SU-DHL-6 (cell line): ENCODE measurements around the gene ATL2.

Source experiments
- H2AFZ ChIP-seq: fragments of 200-600 bp; sonication (generic); 2 replicates; pipeline ENCODE4 v1.6.1; 2014; ENCODE audit warnings: low read depth, mild to moderate bottlenecking, moderate library complexity, mixed read lengths, antibody characterized with exemption, low read length; ENCODE audit not compliant: severe bottlenecking
- H3F3A ChIP-seq: fragments of 200-600 bp; shearing (Covaris generic); 2 replicates; pipeline ENCODE4 v1.6.0; 2016; ENCODE audit warnings: antibody characterized with exemption, mild to moderate bottlenecking; ENCODE audit not compliant: insufficient read depth
- H3K27ac ChIP-seq: fragments of 200-600 bp; sonication (generic); 2 replicates; pipeline ENCODE4 v1.5.1; 2016; ENCODE audit warnings: low read depth, mild to moderate bottlenecking, low read length, moderate library complexity, mixed read lengths
- H3K27me3 ChIP-seq: fragments of 200-600 bp; sonication (generic), shearing (Covaris generic); 2 replicates; pipeline ENCODE4 v1.6.0; 2014; ENCODE audit warnings: mild to moderate bottlenecking, low read length
- H3K36me3 ChIP-seq: fragments of 200-600 bp; sonication (generic); 2 replicates; pipeline ENCODE4 v1.6.1; 2014; ENCODE audit warnings: mild to moderate bottlenecking, low read length, mixed read lengths
- H3K4me2 ChIP-seq: fragments of 300-600, 200-600 bp; shearing (Covaris generic), sonication (generic); 2 replicates; pipeline ENCODE4 v1.6.0; 2014; ENCODE audit warnings: low read length, low read depth, mild to moderate bottlenecking; ENCODE audit not compliant: poor library complexity, severe bottlenecking
- H3K4me3 ChIP-seq: fragments of 200-600 bp; sonication (generic); 2 replicates; pipeline ENCODE4 v1.5.1; 2014; ENCODE audit warnings: antibody characterized with exemption, low read length, mild to moderate bottlenecking, mixed read lengths; ENCODE audit not compliant: insufficient read depth, poor library complexity, severe bottlenecking
- H3K79me2 ChIP-seq: fragments of 200-600 bp; sonication (generic); 2 replicates; pipeline ENCODE4 v1.6.1; 2014; ENCODE audit warnings: mild to moderate bottlenecking, low read length, moderate library complexity; ENCODE audit not compliant: insufficient read depth
- H3K9ac ChIP-seq: fragments of 200-600 bp; sonication (generic); 2 replicates; pipeline ENCODE4 v1.7.0; 2014; ENCODE audit warnings: mild to moderate bottlenecking, low read length
- H3K9me2 ChIP-seq: fragments of 200-600 bp; sonication (generic); replicated peaks from 2 replicates; pipeline ENCODE4 v1.6.1; 2014; ENCODE audit warnings: low read length; ENCODE audit not compliant: insufficient read depth
- H3K9me3 ChIP-seq: fragments of 200-600 bp; sonication (generic); 2 replicates; pipeline ENCODE4 v1.6.1; 2014; ENCODE audit warnings: low read length, mixed read lengths; ENCODE audit not compliant: insufficient read depth
- H4K20me1 ChIP-seq: fragments of 200-600 bp; sonication (generic); 2 replicates; pipeline ENCODE4 v1.6.1; 2014; ENCODE audit warnings: low read depth, mild to moderate bottlenecking, antibody characterized with exemption, low read length, moderate library complexity, mixed read lengths
- CTCF ChIP-seq: fragments of 200-600 bp; sonication (generic); IDR thresholded peaks from one replicate; pipeline ENCODE4 v1.5.1; 2017; ENCODE audit warnings: antibody characterized with exemption, mild to moderate bottlenecking, low read length, moderate library complexity; ENCODE audit not compliant: insufficient read depth, poor library complexity, severe bottlenecking
- EZH2phosphoT487 ChIP-seq: fragments of 200-600 bp; sonication (generic), shearing (Covaris generic); conservative IDR thresholded peaks from 2 replicates; pipeline ENCODE4 v1.6.1; 2018; ENCODE audit warnings: mild to moderate bottlenecking, antibody characterized with exemption, low read length, moderate library complexity, mixed read lengths

ATL2 gene

GRCh38 chr2:38370664-38371063 lies 6.4 kb downstream of the ATL2 start:
- Histone ChIP-seq H3K79me2 (peaks cover 99% of the 10 kb centered on the region), H3F3A (peaks cover 7% of the 10 kb centered on the region; the same call in 1 of the 2 replicates), H3K9ac (no peak overlapping the region), H3K27ac (no peak overlapping the region), H3K4me3 (no peak overlapping the region), H3K4me2 (no peak overlapping the region), H3K27me3 (no peaks in the 10 kb centered on the region), H3K9me2 (no peaks in the 10 kb centered on the region), H2AFZ (no peak overlapping the region), H3K36me3 (peaks cover 5% of the 10 kb centered on the region; the same call in 1 of the 2 replicates), H3K9me3 (no peaks in the 10 kb centered on the region), H4K20me1 (peaks cover 46% of the 10 kb centered on the region)
- TF ChIP-seq CTCF (no peak), EZH2phosphoT487 (no peak)

- H4K20me1 ChIP-seq: peaks cover 20% of the 10 kb centered on the region; the same call in 1 of the 2 replicates
- no peak overlapping the region for H3K9ac ChIP-seq
- no peaks in the 10 kb centered on the region for H3K9me2 ChIP-seq
- no peak overlapping the region for H2AFZ ChIP-seq
- peaks cover 99% of the 10 kb centered on the region for H3K79me2 ChIP-seq
- peaks cover 13% of the 10 kb centered on the region for H3F3A ChIP-seq
- TF ChIP-seq EZH2phosphoT487 (no peak), CTCF (no peak)
- no peak overlapping the region for H3K4me3 ChIP-seq
- no peak overlapping the region for H3K4me2 ChIP-seq
- H3K27me3 ChIP-seq: no peaks in the 10 kb centered on the region
- no peaks in the 10 kb centered on the region for H3K9me3 ChIP-seq
- no peak overlapping the region for H3K27ac ChIP-seq
- no peaks in the 10 kb centered on the region for H3K36me3 ChIP-seq
These were observed 14.8 kb downstream of the ATL2 start for GRCh38 chr2:38362232-38362631.

- H3K79me2 ChIP-seq: peaks cover 97% of the 10 kb centered on the region
- no peak overlapping the region for H3K4me3 ChIP-seq
- H3K9me3 ChIP-seq: no peaks in the 10 kb centered on the region
- no peak overlapping the region for H3K4me2 ChIP-seq
- peaks cover 2% of the 10 kb centered on the region; the same call in 1 of the 2 replicates for H3K36me3 ChIP-seq
- H3K9me2 ChIP-seq: no peaks in the 10 kb centered on the region
- peaks cover 15% of the 10 kb centered on the region; the same call in 1 of the 2 replicates for H4K20me1 ChIP-seq
- H3K9ac ChIP-seq: no peak overlapping the region
- peaks cover 5% of the 10 kb centered on the region; the same call in 1 of the 2 replicates for H3F3A ChIP-seq
- no peak for TF ChIP-seq EZH2phosphoT487
- no peak for TF ChIP-seq CTCF
- H2AFZ ChIP-seq: no peak overlapping the region
- H3K27me3 ChIP-seq: no peaks in the 10 kb centered on the region
- H3K27ac ChIP-seq: no peak overlapping the region
These were observed 16.9 kb downstream of the ATL2 start for GRCh38 chr2:38360177-38360576.
